ENCODE measurements around the gene GALNS. TPM values are rescaled to one million over a fixed set of nuclear protein-coding genes. Genes with fewer than 3 reads are reported as not detected.

GALNS gene
- total RNA-seq, 2 experiments from 2014 or later = 29.4 to 35.7 TPM

DNA sequence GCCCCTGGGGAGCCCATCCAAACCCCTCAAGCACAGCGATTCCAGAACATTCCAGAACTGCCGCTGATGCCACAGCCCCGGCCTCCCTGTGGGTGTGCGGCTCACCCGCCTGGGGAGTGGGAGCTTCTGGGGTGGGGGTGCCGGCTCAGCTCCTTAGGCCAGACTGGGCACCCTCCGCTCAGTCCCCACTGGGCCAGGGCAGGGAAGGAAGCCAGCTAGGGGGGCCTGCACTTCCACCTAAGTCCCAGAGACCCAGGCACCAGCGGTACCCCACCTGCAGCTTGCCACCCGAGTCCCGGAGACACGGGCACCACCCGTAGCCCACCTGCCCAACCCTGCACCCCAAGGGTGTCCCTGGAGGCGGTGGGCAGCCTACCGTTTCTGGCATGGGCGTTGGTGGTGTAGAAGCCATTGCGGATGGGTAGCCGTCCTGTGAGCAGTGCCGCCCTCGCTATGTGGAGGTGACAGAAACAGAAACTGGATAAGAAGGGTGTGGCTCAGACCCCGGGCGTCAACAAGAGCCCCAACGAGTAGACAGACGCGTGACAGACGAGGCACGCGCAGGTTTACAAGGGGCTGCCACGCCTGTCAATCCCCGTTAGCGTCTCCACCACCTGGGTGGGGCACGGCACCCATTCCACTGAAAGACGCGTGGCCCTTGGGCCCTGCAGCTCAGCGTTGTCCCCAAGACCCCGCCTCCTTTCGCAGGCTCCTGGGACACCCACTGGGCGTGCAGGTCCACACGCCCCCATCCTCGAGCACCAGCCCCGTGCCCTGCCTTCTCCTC is 15.0 kb downstream of the GALNS start:
- Mint-ChIP-seq H3K9me3 (no peaks in the 10 kb centered on the region), H3K36me3 (ENCODE audit: low read depth) (no peaks in the 10 kb centered on the region), H3K27ac (no peak overlapping the region), H3K4me1 (no peaks in the 10 kb centered on the region), H3K27me3 (no peaks in the 10 kb centered on the region), H3K4me3 (no peak overlapping the region)
- no peak for DNase-seq
- ChIA-PET CTCF (no interaction called here), POLR2A (no interaction called here)

GRCh38 chr16:88840600-88841215 is 16.0 kb downstream of the GALNS start:
- ChIA-PET CTCF (interaction anchor here (0.5 to 0.6 kb wide), 2 partner anchors 11 to 12 kb away, joined by 3 to 4 read pairs; no protein-coding TSS in a partner anchor), POLR2A (no interaction called here)
- no peaks in the 10 kb centered on the region for H3K27me3 Mint-ChIP-seq
- H3K36me3 Mint-ChIP-seq (ENCODE audit: low read depth) = no peaks in the 10 kb centered on the region
- no peak overlapping the region for H3K27ac Mint-ChIP-seq
- H3K4me3 Mint-ChIP-seq = no peak overlapping the region
- no peaks in the 10 kb centered on the region for H3K9me3 Mint-ChIP-seq
- DNase-seq = no peak
- no peaks in the 10 kb centered on the region for H3K4me1 Mint-ChIP-seq

DNA sequence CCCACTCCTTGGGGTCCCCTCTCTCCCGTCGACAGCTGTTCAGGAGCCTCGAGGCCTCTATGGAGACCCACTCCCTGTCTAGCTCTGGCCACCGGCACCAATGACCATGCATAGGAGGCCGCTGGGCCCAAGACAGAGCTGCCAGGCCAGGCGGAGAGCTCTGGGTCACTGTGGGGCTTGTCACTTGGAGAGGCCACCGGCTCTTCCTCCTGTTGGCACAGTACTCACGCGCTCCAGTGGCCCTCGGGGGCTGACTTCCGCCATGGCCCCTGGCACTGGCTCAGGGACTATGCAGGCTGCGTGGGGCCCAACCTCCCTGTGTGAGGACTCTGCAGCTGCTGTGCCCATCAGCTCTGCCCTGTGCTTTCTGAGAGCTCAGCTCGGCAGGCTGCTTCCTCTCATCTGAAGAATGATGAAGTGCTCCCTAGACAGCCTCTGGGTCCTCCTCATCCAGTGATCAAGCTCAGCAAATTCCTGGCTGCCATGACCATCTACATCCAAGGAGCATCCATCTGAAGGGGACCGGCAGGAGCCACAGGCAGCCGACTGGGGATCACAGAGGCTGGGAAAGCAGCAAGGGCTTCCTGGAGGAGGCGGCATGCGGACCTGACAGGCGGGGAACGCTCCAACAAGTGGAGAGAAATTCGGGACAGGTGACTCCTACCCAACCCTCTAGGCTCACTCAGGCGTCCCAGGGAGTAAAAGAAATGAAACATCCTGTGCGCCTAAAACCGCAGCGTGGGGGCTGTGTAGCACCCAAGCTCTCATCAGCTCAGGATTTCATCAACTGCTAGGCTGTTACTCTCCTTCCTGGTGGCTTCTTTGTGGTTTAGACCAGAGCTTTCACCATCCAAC is 16.8 kb downstream of the GALNS start:
- DNase-seq = no peak
- Mint-ChIP-seq H3K4me1 (no peaks in the 10 kb centered on the region), H3K9me3 (no peaks in the 10 kb centered on the region), H3K27ac (no peak overlapping the region), H3K4me3 (no peak overlapping the region), H3K27me3 (no peaks in the 10 kb centered on the region), H3K36me3 (ENCODE audit: low read depth) (no peaks in the 10 kb centered on the region)
- POLR2A ChIA-PET = no interaction called here
- CTCF ChIA-PET = interaction anchor here (0.6 kb wide), 1 partner anchor 11 kb away, joined by 3 read pairs; no protein-coding TSS in a partner anchor

- Mint-ChIP-seq H3K27me3 (no peaks in the 10 kb centered on the region), H3K4me1 (no peaks in the 10 kb centered on the region)
- POLR2A ChIA-PET = no interaction called here
These were observed 17.7 kb downstream of the GALNS start for GRCh38 chr16:88839026-88839529.

GRCh38 chr16:88838566-88838965 is 18.2 kb downstream of the GALNS start:
- no peak for DNase-seq
- H3K4me1 Mint-ChIP-seq = no peaks in the 10 kb centered on the region
- no peak overlapping the region for H3K4me3 Mint-ChIP-seq
- ChIA-PET POLR2A (no interaction called here), CTCF (interaction anchor here (0.8 kb wide), 1 partner anchor 11 kb away, joined by 3 read pairs; no protein-coding TSS in a partner anchor)
- H3K27ac Mint-ChIP-seq = no peak overlapping the region
- no peaks in the 10 kb centered on the region for H3K9me3 Mint-ChIP-seq
- no peaks in the 10 kb centered on the region for H3K36me3 Mint-ChIP-seq (ENCODE audit: low read depth)
- H3K27me3 Mint-ChIP-seq = no peaks in the 10 kb centered on the region

More at GRCh38 chr16:88839026-88839529, 17.7 kb downstream of the GALNS start:
- Mint-ChIP-seq H3K36me3 (ENCODE audit: low read depth) (no peaks in the 10 kb centered on the region), H3K27ac (no peak overlapping the region), H3K4me3 (no peak overlapping the region), H3K9me3 (no peaks in the 10 kb centered on the region)
- CTCF ChIA-PET = no interaction called here
- no peak for DNase-seq

DNA sequence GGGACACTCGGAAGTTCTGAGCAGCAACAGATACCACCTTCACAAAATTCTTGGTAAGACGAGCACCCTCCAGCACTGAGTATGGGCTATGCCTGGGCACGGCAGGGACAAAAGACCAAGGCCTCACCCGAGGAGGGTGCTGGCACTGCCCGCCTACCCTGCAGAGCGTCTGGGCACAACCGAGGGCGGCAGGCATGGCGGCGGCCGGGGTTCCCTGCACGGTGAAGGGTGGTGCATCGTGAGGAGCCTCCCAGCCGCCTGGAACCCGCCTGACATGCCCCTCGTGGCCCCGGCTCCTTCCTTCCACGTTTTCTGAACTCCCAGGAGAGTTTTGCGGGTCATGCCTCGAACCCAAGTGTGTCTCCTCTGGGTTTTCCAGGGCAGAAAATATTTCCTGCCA is 18.9 kb downstream of the GALNS start:
- no peak overlapping the region for H3K27ac Mint-ChIP-seq
- H3K4me3 Mint-ChIP-seq = no peak overlapping the region
- no peaks in the 10 kb centered on the region for H3K27me3 Mint-ChIP-seq
- no peaks in the 10 kb centered on the region for H3K36me3 Mint-ChIP-seq (ENCODE audit: low read depth)
- H3K9me3 Mint-ChIP-seq = no peaks in the 10 kb centered on the region
- no peak for DNase-seq
- CTCF ChIA-PET = no interaction called here
- H3K4me1 Mint-ChIP-seq = no peaks in the 10 kb centered on the region
- POLR2A ChIA-PET = no interaction called here

DNA sequence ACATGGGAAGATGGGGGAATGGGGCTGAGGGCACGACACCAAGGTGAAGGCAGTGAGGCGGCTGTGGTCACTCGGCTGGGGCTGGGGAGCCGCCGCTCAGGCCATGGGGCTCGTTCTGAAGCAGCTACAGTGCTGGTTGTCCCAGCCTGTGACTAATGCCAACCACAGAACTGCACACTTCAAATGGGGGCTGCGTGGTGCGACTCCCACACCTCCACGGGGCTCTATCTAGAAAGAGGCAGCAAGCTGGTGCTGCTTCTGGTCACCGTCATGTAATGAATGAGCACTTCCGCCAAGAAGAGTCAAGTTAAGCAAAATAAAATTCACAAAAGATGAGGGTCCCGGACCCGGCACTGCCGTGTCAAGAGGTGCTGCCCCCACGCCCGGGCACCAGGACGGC is 20.0 kb downstream of the GALNS start:
- Mint-ChIP-seq H3K4me3 (no peak overlapping the region), H3K9me3 (no peaks in the 10 kb centered on the region), H3K27ac (no peak overlapping the region), H3K4me1 (no peaks in the 10 kb centered on the region), H3K27me3 (no peaks in the 10 kb centered on the region), H3K36me3 (ENCODE audit: low read depth) (no peaks in the 10 kb centered on the region)
- ChIA-PET POLR2A (no interaction called here), CTCF (no interaction called here)
- DNase-seq = no peak

DNA sequence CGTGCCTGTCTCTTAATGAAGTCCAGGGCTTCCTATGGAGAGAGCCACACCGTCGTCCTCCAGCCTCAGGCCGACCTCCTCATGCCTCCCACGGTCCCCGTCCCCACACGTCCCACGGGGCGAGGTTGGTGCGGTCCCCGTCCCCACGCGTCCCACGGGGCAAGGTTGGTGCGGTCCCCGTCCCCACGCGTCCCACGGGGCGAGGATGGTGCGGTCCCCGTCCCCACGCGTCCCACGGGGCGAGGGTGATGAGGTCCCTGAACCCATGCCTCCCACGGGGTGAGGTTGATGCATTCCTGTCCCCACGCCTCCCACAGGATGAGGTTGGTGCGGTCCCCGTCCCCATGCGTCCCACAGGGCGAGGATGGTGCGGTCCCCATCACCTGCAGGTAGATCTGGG is 20.9 kb downstream of the GALNS start:
- no peak overlapping the region for H3K4me3 Mint-ChIP-seq
- H3K9me3 Mint-ChIP-seq = no peaks in the 10 kb centered on the region
- DNase-seq = no peak
- POLR2A ChIA-PET = no interaction called here
- no peaks in the 10 kb centered on the region for H3K36me3 Mint-ChIP-seq (ENCODE audit: low read depth)
- no peaks in the 10 kb centered on the region for H3K4me1 Mint-ChIP-seq
- no peak overlapping the region for H3K27ac Mint-ChIP-seq
- CTCF ChIA-PET = no interaction called here
- H3K27me3 Mint-ChIP-seq = no peaks in the 10 kb centered on the region

DNA sequence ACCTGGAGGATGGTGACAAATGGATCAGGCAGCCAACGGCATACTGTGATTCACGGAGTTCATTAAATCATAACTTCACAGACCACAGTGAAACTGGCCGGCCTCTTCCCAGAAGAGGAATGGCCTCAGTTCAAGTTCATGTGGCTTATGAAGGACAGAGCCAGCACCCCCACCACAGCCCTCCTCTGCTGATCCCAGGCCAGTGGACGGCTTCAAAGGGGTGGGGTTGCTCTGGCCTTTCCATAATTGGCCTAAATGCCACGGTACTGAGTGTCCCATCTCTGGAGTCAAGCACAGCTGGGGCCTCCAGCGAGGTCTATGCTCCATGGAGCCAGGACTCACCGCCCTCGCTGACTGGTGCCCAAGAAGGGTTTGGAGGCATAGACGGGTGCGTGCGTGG is 21.4 kb downstream of the GALNS start:
- H3K4me3 Mint-ChIP-seq = no peak overlapping the region
- H3K27ac Mint-ChIP-seq = no peak overlapping the region
- ChIA-PET CTCF (no interaction called here), POLR2A (no interaction called here)
- H3K9me3 Mint-ChIP-seq = no peaks in the 10 kb centered on the region
- H3K4me1 Mint-ChIP-seq = no peaks in the 10 kb centered on the region
- no peaks in the 10 kb centered on the region for H3K27me3 Mint-ChIP-seq
- H3K36me3 Mint-ChIP-seq (ENCODE audit: low read depth) = no peaks in the 10 kb centered on the region
- DNase-seq = no peak

- Mint-ChIP-seq H3K27ac (no peak overlapping the region), H3K36me3 (ENCODE audit: low read depth) (no peaks in the 10 kb centered on the region), H3K4me1 (no peaks in the 10 kb centered on the region), H3K9me3 (no peaks in the 10 kb centered on the region), H3K4me3 (no peak overlapping the region), H3K27me3 (no peaks in the 10 kb centered on the region)
- no peak for DNase-seq
- CTCF ChIA-PET = interaction anchor here (2.1 kb wide), 1 partner anchor 22 kb away, joined by 4 read pairs; the partner anchor contains the start of genes GALNS and TRAPPC2L
- POLR2A ChIA-PET = no interaction called here
These were observed 22.1 kb downstream of the GALNS start for GRCh38 chr16:88834670-88835069.

DNA sequence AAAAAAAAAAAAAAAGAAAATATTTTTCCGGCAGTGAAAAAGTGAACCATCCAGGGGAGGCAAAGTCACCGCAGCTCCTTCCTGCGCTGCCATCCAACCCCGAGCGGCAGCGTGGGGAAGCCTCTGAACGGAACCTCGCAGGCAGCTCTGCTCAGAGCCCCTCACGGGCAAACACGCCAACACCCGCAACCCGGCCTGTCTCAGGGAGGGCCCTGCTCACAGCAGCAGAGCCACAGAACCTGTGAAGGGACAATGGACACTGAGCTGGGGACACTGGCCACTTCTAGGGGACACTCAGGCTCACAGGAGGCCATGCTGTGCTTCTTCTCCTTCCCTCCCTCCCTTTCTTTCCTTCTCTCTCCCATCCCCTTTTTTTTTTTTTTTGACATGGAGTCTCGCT is 23.7 kb downstream of the GALNS start:
- Mint-ChIP-seq H3K4me1 (no peaks in the 10 kb centered on the region), H3K4me3 (no peak overlapping the region), H3K27me3 (no peaks in the 10 kb centered on the region), H3K36me3 (ENCODE audit: low read depth) (no peaks in the 10 kb centered on the region), H3K27ac (no peak overlapping the region), H3K9me3 (no peaks in the 10 kb centered on the region)
- DNase-seq = no peak
- ChIA-PET POLR2A (no interaction called here), CTCF (interaction anchor here (0.6 to 2.1 kb wide), 2 partner anchors 24 to 88 kb away, joined by 3 to 4 read pairs; partner anchors contain the start of genes GALNS and TRAPPC2L)

GRCh38 chr16:88831838-88832237 is 24.9 kb downstream of the GALNS start:
- CTCF ChIA-PET = no interaction called here
- H3K4me3 Mint-ChIP-seq = no peak overlapping the region
- no peak for DNase-seq

DNA sequence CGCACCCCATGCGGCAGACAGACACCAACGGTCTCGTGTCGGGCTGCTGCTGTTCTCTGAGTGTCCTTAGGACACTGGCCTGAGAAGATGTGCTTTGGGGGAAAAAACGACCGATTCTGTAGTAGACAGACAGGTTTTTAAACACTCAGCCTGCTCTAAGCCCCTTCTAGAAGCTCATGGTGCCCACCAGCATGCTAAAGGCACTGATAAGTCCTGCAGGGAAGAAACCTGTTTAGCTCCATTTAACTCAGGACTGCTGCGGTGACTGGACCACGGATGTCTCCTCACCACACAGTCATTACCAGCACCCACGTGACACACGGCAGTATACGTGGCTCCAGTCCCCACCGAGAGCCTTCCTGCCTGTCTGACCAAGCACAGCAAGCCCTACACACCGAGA is 26.0 kb downstream of the GALNS start:
- H3K27ac Mint-ChIP-seq = no peak overlapping the region
- H3K4me1 Mint-ChIP-seq = no peaks in the 10 kb centered on the region
- H3K4me3 Mint-ChIP-seq = no peak overlapping the region
- POLR2A ChIA-PET = no interaction called here
- H3K27me3 Mint-ChIP-seq = no peaks in the 10 kb centered on the region
- CTCF ChIA-PET = interaction anchor here (1.1 kb wide), 1 partner anchor 27 kb away, joined by 3 read pairs; no protein-coding TSS in a partner anchor
- H3K9me3 Mint-ChIP-seq = no peaks in the 10 kb centered on the region
- DNase-seq = no peak
- H3K36me3 Mint-ChIP-seq (ENCODE audit: low read depth) = no peaks in the 10 kb centered on the region

More at GRCh38 chr16:88831838-88832237, 24.9 kb downstream of the GALNS start:
- POLR2A ChIA-PET = no interaction called here
- no peaks in the 10 kb centered on the region for H3K9me3 Mint-ChIP-seq
- H3K27me3 Mint-ChIP-seq = no peaks in the 10 kb centered on the region
- no peaks in the 10 kb centered on the region for H3K36me3 Mint-ChIP-seq (ENCODE audit: low read depth)
- H3K4me1 Mint-ChIP-seq = no peaks in the 10 kb centered on the region
- no peak overlapping the region for H3K27ac Mint-ChIP-seq

All from activated CD4-positive, alpha-beta T cell treated with anti-CD3 and anti-CD28 coated beads, Interleukin-2, amount 10 ng/mL, durations not matched to agents 7 days and 5 days (primary cell).